GM19468 (cell line): Measurements from ENCODE around the gene PSD.

Experiments
- ATAC-seq: cut with Tn5 transposase; IDR thresholded peaks from one replicate; pipeline ENCODE4 v1.9.1; 2021; ENCODE audit warnings: mild to moderate bottlenecking, moderate library complexity, moderate number of reproducible peaks; ENCODE audit not compliant: unreplicated experiment; ENCODE audit errors: extremely low read depth

PSD gene

DNA sequence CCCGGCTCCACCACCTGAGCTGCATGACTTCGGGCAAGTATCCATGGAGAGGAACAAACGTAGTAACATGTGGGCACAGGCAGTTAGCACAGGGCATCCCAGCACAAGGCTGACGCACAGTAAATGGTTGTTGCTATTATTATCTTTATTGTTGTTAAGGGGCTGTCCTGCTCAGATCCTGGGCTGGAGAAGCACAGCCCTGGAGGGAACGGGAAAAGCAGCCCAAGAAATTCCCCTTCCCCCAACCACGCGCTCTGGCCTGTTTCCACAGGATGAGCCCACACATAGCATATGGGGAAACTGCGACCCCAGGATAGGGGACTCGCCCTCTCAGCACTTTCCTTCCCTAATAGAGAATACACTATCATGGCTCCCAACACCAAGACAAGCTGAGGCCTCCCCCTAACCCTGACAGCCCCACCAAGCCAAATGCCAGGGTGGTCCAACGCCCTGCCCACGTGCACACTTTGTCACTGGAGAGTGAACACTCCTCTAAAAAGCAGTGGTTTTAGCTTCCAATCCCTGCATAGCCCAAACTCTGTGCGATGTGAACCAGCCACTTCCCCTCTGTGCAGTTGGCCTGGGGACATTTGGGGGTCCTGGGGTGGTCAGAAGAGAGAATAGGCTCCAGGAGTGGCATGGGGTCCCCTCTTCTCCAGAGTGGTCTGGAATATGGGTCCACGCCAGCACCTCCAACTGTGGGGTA lies 11.0 kb downstream of the PSD start:
- ATAC-seq: no peak

GRCh38 chr10:102406815-102407214 lies 11.8 kb downstream of the PSD start:
- no peak for ATAC-seq

DNA sequence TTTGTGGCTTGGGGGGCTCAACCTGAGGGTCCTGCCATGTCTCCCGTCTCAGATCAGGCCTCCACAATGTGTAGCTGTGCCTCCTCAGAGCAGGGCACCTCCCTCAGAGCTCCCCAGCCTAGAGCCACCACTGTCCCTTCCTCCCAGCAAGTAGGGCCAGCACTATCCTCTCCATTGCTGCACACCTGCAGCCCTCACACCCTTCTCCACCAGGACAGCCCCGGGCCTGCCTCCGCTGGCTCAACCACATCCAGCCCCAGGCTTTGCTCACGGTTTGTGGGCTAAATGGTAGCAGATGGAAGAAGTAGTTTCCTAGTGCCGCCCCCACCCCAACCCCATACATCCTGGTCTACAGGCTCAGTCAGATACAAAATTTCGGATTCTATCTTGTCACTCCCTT lies 13.0 kb downstream of the PSD start:
- ATAC-seq: no peak

DNA sequence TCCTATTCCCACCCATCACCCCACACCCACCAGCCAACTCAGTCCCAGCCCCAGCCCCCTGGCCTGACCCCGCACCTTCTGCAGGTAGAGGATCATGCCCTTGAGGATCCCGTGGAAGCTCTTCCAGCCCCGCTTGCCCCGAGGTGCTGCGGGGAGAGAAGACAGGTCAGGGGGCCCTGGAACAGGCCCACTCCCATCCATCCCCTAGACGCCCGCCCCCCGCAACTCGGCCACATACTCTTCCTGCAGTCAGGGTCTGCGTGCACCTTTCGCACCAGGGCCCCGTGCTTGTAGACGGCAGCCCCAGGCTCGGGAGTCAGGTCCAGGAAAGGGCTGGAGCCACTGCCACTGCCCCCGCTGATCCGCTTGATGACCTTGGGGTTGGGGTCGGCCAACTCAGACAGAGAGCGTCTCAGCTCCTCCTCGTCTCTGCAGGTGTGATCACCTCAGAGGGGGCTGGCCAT lies 13.4 kb downstream of the PSD start:
- no peak for ATAC-seq

DNA sequence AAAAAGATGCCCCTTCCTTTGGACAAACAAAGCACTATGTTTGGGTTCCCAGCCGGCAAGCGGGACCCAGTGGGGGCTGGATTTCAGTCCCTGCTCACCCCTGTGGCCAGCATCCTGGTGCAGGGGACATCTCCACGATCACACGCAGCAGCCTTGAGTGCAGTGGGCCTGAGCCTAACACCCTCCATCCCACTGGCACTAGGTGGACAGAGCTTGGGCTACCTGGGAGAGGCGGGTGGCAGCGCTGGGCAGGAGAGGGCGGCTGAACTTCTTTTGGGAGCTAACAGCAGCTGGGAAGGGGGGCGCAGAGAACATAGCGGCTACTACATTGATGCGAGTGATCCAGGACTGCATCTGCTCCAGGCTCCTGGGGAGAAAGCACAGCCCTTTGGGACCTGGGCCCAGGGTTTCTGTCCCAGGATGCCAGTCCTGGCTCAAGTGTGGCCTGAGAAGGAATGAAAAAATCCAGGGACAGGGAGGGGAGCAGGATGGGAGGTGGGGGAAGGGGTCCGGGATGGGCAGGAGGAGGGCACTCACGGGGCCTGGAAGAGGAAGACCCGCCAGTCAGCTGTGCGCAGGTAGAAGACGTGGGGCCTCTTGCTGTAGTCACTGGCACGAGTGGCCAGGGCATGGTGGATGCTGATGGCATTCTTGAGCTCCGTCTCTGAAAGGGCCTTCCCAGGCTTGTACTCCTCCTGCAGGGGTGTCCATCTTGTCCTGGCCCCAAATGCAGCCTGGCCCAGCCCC lies 14.1 kb downstream of the PSD start:
- no peak for ATAC-seq

GRCh38 chr10:102403115-102403514 lies 15.5 kb downstream of the PSD start:
- no peak for ATAC-seq

- no peak for ATAC-seq
Measured at GRCh38 chr10:102402512-102402896, 16.1 kb downstream of the PSD start.

DNA sequence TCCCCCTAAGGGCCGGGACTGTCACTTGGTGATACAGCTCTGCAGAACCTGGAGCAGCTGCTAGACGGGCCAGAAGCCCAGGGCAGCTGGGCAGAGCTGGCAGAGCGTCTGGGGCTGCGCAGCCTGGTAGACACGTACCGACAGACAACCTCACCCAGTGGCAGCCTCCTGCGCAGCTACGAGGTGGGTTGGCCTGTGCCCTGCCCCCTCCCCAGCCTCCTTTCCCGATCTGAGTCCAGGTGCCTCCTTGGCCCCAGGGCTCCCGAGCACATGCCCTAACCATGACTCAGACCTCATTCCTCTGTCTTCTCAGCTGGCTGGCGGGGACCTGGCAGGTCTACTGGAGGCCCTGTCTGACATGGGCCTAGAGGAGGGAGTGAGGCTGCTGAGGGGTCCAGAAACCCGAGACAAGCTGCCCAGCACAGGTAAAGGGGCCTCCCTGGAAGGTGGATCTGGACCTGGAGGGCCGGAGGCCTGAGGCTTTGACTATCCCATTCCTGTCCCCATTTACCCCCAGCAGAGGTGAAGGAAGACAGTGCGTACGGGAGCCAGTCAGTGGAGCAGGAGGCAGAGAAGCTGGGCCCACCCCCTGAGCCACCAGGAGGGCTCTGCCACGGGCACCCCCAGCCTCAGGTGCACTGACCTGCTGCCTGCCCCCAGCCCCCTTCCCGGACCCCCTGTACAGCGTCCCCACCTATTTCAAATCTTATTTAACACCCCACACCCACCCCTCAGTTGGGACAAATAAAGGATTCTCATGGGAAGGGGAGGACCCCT lies 16.7 kb downstream of the PSD start:
- no peak for ATAC-seq

DNA sequence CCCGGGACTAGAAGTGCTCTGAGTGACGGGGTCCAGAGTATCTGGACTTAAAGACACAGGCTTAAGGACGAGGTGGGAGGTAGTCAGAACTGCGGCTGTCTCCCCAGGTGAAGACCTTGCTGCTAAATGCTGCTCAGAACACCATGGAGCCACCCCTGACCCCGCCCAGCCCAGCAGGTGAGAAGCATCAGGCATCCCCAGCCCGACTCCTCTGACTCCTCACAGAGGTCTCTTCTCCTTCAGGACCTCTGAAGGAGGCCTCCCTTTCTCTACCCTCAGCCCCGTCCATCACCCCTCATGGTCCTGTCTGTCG lies 17.3 kb downstream of the PSD start:
- ATAC-seq: no peak

- no peak for ATAC-seq
Measured at GRCh38 chr10:102400598-102401341, 17.8 kb downstream of the PSD start.

DNA sequence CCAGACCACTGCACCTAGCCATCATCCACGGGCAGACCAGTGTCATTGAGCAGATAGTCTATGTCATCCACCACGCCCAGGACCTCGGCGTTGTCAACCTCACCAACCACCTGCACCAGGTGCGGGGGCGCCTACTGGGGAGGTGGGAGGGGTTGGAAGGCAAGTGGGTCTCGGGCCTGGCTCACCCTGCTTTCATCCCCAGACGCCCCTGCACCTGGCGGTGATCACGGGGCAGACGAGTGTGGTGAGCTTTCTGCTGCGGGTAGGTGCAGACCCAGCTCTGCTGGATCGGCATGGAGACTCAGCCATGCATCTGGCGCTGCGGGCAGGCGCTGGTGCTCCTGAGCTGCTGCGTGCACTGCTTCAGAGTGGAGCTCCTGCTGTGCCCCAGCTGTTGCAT lies 18.5 kb downstream of the PSD start:
- ATAC-seq: no peak

GRCh38 chr10:102399217-102400021 lies 19.2 kb downstream of the PSD start:
- peak; percentile 41 for ATAC-seq

DNA sequence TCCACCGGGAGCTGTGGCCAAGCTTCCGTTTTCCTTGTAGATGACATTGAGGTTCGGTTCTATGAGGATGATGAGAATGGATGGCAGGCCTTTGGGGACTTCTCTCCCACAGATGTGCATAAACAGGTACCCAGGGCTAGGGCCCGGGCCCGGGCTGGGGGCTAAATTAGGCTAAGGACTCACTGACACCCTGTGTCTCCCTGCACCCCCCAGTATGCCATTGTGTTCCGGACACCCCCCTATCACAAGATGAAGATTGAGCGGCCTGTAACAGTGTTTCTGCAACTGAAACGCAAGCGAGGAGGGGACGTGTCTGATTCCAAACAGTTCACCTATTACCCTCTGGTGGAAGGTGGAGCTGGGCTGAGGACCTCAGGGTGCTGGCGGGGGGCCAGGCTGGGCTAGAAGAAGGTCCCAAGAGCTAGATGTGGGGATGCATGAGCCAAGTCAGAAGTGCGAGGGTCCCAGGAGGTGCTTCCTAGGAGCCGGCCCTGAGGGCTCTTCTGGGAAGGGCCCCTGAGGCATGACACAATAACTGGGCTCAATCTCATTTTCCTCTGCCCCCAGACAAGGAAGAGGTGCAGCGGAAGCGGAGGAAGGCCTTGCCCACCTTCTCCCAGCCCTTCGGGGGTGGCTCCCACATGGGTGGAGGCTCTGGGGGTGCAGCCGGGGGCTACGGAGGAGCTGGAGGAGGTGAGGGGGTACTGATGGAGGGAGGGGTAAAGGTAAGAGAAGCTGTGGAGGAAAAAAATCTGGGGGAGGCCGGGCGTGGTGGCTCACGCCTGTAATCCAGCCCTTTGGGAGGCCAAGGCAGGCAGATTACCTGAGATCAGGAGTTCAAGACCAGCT lies 20.2 kb downstream of the PSD start:
- ATAC-seq: no peak

- no peak for ATAC-seq
Measured at GRCh38 chr10:102397222-102398171, 21.1 kb downstream of the PSD start.

DNA sequence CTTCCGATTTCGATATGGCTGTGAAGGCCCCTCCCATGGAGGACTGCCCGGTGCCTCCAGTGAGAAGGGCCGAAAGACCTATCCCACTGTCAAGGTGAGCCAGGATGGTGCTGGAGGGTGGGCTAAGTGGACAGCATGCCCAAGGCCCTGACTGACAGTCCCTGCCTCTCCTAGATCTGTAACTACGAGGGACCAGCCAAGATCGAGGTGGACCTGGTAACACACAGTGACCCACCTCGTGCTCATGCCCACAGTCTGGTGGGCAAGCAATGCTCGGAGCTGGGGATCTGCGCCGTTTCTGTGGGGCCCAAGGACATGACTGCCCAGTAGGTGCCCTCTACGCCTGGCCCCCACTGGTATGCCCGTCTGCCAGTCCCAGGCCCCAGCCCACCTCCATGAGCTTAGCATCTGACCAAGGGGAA lies 21.8 kb downstream of the PSD start:
- ATAC-seq: no peak

DNA sequence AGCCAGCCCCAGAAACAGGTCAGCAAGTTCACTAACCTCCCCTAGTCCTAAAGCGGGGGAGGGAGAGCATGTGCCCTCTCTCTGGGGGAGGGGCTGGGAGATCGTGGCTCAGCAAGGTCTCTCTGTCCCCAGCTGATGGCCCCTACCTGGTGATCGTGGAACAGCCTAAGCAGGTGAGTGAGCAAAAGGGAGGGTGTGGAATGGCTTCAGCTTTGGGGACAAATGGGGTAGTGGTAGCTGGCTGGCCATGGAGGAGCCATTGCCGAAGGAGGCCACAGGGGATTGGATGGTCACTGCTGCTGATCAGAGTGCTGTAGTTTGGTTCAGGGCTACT lies 22.3 kb downstream of the PSD start:
- ATAC-seq: no peak

GRCh38 chr10:102395400-102396316 lies 22.9 kb downstream of the PSD start, which contains the start of gene NFKB2:
NFKB2 (plus strand) TSS chr10:102395705; CDS start chr10:102395960, 255 bp downstream.
- ATAC-seq: no peak
